Spleen (tissue), 11 donors: ENCODE data around the gene MYT1. TPM values are rescaled to one million over a fixed set of nuclear protein-coding genes. Genes with fewer than 3 reads are reported as not detected.

Experiments used
- DNase-seq: peaks from one replicate; pipeline ENCODE4 v3.0.0-alpha.2; 2020
- H3K27ac ChIP-seq, 8 donors: fragments of 200-600 bp; sonication (generic) in 7 of 8; 1 replicate in 4 of 8; 2 replicates in 4 of 8; pipeline versions ENCODE4 v1.5.0 to v1.8.0; 2016 to 2021; ENCODE audit warnings: inconsistent platforms in 4 of 8, mild to moderate bottlenecking in 4 of 8, moderate library complexity in 1 of 8
- H3K27me3 ChIP-seq, 7 donors: fragments of 200-600 bp; sonication (generic) in 6 of 7; replicated peaks in 1 of 7; 1 replicate in 4 of 7; 2 replicates in 3 of 7; pipeline versions ENCODE4 v1.5.0 to v1.8.0; 2016 to 2021; ENCODE audit warnings: inconsistent platforms in 3 of 7, mild to moderate bottlenecking in 1 of 7
- H3K36me3 ChIP-seq, 6 donors: fragments of 200-600 bp; sonication (generic) in 5 of 6; 1 replicate in 4 of 6; 2 replicates in 2 of 6; pipeline versions ENCODE4 v1.5.0 to v1.8.0; 2016 to 2021; ENCODE audit warnings: inconsistent platforms in 2 of 6
- H3K4me1 ChIP-seq, 6 donors: fragments of 200-600 bp; sonication (generic) in 5 of 6; 1 replicate in 3 of 6; 2 replicates in 3 of 6; pipeline versions ENCODE4 v1.5.0 to v1.8.0; 2016 to 2021; ENCODE audit warnings: inconsistent platforms in 3 of 6
- H3K4me3 ChIP-seq, 8 donors: fragments of 200-600 bp; sonication (generic) in 7 of 8; 1 replicate in 4 of 8; 2 replicates in 4 of 8; pipeline versions ENCODE4 v1.5.0 to v1.8.0; 2016 to 2021; ENCODE audit warnings: inconsistent platforms in 4 of 8, mild to moderate bottlenecking in 4 of 8, moderate library complexity in 2 of 8
- H3K9me3 ChIP-seq, 8 donors: fragments of 200-600 bp; sonication (generic) in 7 of 8; 1 replicate in 4 of 8; 2 replicates in 4 of 8; pipeline versions ENCODE4 v1.5.0 to v1.8.0; 2016 to 2021; ENCODE audit warnings: inconsistent platforms in 4 of 8
- CTCF ChIP-seq, 11 experiments: fragments of 200-600 bp in 7 of 11; fragments of 450-650 bp in 4 of 11; sonication (generic) in 4 of 11; IDR thresholded peaks in 8 of 11; conservative IDR thresholded peaks in 3 of 11; 1 replicate in 7 of 11; 2 replicates in 4 of 11; pipeline versions ENCODE4 v1.4.0 to v1.8.0; 2016 to 2021; ENCODE audit warnings: antibody characterized with exemption in 11 of 11, inconsistent platforms in 4 of 11, mild to moderate bottlenecking in 1 of 11
- POLR2A ChIP-seq, 3 donors: fragments of 450-650 bp; IDR thresholded peaks; one replicate each; pipeline ENCODE4 v1.5.1; 2017; ENCODE audit warnings: antibody characterized with exemption in 3 of 3, mild to moderate bottlenecking in 1 of 3
- POLR2AphosphoS5 ChIP-seq, 3 donors: sonication (generic); formaldehyde crosslinking; IDR thresholded peaks; one replicate each; pipeline ENCODE4 v1.5.1; 2017; ENCODE audit warnings: antibody characterized with exemption in 3 of 3
- WGBS, 5 donors: extraction: QIAGEN DNeasy Blood & Tissue Kit in 3 of 5; methylation state at CpG; one replicate each; pipeline versions ENCODE4 v1.1.5 to v1.1.7; 2013 to 2018; 5-methylcytosine and 5-hydroxymethylcytosine counted together
- intact Hi-C: fragments of 100-400 bp; cut with DNase I; formaldehyde crosslinking; loops from one replicate; pipeline ENCODE4 v1.15.0; 2023; ENCODE audit warnings: low total_unique reads
- polyA plus RNA-seq, 3 donors: library from polyadenylated mRNA; stranded (reverse); fragments of 200-250 nt; gene quantifications; one replicate each; pipeline ENCODE4 v1.2.1, GENCODE V29; 2013
- total RNA-seq, 7 donors: library from RNA; depleted of rRNA in 3 of 7; stranded (reverse); fragments of >200 nt in 3 of 7; fragmentation: NEBNext Ultra II Directional in 4 of 7; extraction: Animal tissue kit (Norgen Biotek cat#: 25700) in 4 of 7; gene quantifications; one replicate each; pipeline versions ENCODE4 v1.1.0 to v1.2.1, GENCODE V29; 2016 to 2021
- donor health status: healthy with polysubstance abuse.
- donor health status: DM: no; HTN: no; CAD: no; lungs with moderate emphysema.
- donor health status: DM: no; HTN: no; CAD: no.
- donor health status: Bipolar disorder and iron deficiency.
- donor health status: healthy.
- donor health status: DM: no; HTN: no; CAD: no.
- donor health status: DM: yes; HTN: yes; CAD: no.

The MYT1 gene
- total and polyA plus RNA-seq, 10 donors, result 0.08 to 2.2 (median 0.60) TPM; not detected in 3

DNA sequence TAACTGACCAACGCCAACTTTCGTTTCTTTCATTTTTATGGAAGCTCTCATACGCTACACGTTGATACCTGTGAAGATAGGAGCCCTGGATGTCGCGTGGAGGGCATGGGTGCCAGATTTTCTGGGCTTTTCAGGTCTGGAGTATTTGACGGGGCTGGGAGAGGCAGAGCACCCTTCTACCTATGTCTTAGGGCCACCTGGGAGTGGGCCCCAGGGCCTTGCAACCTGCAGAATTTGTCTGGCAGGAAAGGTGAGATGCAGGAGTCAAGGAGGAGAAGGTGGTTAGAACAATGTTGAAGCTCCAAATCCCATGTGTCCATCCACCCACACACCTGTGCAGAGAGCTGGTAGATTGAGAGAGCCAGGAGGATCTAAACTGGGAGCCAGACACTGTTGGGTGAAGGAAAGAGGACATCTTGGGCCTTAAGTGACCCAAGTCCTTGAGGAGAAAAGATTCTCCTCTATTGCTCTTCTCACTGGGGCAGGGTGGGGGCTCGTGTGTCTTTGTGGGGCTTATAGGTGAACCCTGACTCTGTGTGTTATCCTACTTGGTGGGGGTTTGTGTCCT, 63.9 kb downstream of the MYT1 start:
- Histone ChIP-seq H3K27me3 (peaks cover 0 to 9% (median 0%) of the 10 kb centered on the region in 7 donors), H3K27ac (no peak overlapping the region), H3K4me3 (no peak overlapping the region), H3K9me3 (no peaks in the 10 kb centered on the region), H3K4me1 (peaks cover 0 to 21% (median 6%) of the 10 kb centered on the region in 6 donors), H3K36me3 (no peaks in the 10 kb centered on the region)
- TF ChIP-seq POLR2A (IDR thresholded peaks at IDR 0.05) (no peak), POLR2AphosphoS5 (IDR thresholded peaks at IDR 0.05) (no peak), CTCF (IDR thresholded peaks at IDR 0.05 in 8 of 11, conservative IDR thresholded peaks at IDR 0.05 in 3 of 11) (no peak)
- no peak for DNase-seq
- WGBS, 5 donors, result 87 to 91% (median 88%) methylated on average over 8 of the region's 8 CpGs
- intact Hi-C loops, result no loop called here

DNA sequence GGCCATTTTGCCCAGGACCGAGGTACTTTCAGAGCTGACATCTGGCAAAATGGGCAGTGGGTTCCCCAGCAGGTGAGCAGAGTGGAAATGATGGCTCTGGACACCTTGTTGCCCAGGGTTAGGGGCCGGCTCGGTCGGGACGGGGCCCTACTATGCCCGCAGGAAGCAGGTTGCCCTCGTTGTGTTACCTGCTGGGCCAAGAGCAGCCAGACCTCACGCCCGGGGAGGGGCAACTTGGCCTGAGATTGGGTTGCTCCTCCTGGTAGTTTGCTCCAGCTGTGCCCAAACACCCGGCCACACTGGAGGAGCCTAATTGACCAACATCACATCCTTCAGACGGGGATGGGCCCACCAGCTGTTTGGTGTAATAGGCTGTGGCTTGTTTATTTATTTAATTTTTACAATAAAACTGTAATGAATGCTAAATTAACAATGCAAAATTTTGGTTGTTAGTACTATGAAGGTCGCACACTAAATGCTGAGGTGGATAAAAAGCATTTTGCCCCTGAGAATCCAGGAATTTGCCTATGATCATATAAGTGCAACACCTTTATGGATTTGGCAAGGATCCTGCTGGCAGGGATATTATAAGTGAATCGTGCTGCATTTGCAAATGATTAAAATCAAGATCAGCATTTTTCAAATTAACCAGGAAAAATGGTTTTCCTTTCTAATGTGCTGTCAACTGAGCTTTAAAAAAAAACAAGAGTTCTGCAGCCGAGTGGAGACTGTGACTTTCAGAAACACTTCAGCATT, 64.7 kb downstream of the MYT1 start:
- no peak overlapping the region for H3K4me3 ChIP-seq
- no peaks in the 10 kb centered on the region for H3K36me3 ChIP-seq
- intact Hi-C loops, result no loop called here
- peaks cover 0 to 20% (median 3%) of the 10 kb centered on the region in 6 donors for H3K4me1 ChIP-seq
- no peaks in the 10 kb centered on the region for H3K9me3 ChIP-seq
- peaks cover 0 to 9% (median 0%) of the 10 kb centered on the region in 7 donors for H3K27me3 ChIP-seq
- peak; percentile 14 for DNase-seq
- TF ChIP-seq POLR2AphosphoS5 (IDR thresholded peaks at IDR 0.05) (no peak), POLR2A (IDR thresholded peaks at IDR 0.05) (no peak), CTCF (IDR thresholded peaks at IDR 0.05 in 8 of 11, conservative IDR thresholded peaks at IDR 0.05 in 3 of 11) (no peak)
- no peak overlapping the region for H3K27ac ChIP-seq
- WGBS, 5 donors, result 81 to 89% (median 83%) methylated on average over 11 to 14 of the region's 14 CpGs

DNA sequence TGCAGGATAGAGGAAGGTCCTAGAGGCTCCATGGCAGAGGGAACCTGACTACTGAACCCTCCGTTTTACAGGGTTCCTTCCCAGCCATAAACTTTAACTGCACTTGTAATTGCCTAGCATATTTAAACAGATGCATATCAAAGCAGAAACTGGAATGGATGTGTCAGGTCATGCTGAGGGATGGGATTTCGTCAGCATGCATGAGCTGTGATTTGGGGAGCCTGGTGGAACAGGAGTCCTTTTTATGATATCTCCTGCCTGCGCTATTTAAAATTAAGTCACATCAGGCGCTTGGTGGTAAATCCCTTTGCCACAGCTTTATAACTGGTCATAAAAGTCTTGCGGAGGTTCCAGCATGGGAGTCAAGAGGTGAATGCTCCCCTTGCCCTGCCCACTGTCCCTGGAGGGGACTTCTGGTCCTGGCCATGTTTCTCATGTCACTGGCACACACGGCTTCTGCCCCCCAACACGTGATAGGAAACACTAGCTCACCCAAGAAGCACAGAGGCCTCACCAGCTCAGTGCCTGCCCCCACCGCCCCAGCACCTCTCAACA, 65.3 kb downstream of the MYT1 start:
- Histone ChIP-seq H3K27me3 (peaks cover 0 to 9% (median 0%) of the 10 kb centered on the region in 7 donors), H3K4me1 (peaks cover 0 to 14% (median 0%) of the 10 kb centered on the region in 6 donors), H3K36me3 (no peaks in the 10 kb centered on the region), H3K27ac (no peak overlapping the region), H3K4me3 (no peak overlapping the region), H3K9me3 (no peaks in the 10 kb centered on the region)
- no peak for TF ChIP-seq CTCF (IDR thresholded peaks at IDR 0.05 in 8 of 11, conservative IDR thresholded peaks at IDR 0.05 in 3 of 11)
- no peak for TF ChIP-seq POLR2A (IDR thresholded peaks at IDR 0.05)
- intact Hi-C loops, result no loop called here
- peak; percentile 25 for DNase-seq
- WGBS, 5 donors, result 82 to 86% (median 84%) methylated on average over 8 of the region's 8 CpGs
